ENCODE data around the gene VIPR2. TPM values are rescaled to one million over a fixed set of nuclear protein-coding genes. Genes with fewer than 3 reads are reported as not detected.

The VIPR2 gene
- polyA plus RNA-seq, 1 donor from 2014 or later: 0.51 TPM

- no peak overlapping the region for H3K4me2 ChIP-seq (ENCODE audit: low read length)
These were observed 132.2 kb downstream of the VIPR2 start for GRCh38 chr7:159012353-159013069.

GRCh38 chr7:159011722-159012022 is 133.0 kb downstream of the VIPR2 start:
- H3K9me3 ChIP-seq (ENCODE audit: low read length): no peaks in the 10 kb centered on the region
- no peak overlapping the region for H3K27ac ChIP-seq (ENCODE audit: low read length)
- no peak overlapping the region for H3K4me2 ChIP-seq (ENCODE audit: low read length)
- H4K20me1 ChIP-seq (ENCODE audit: insufficient read depth): no peaks in the 10 kb centered on the region
- no peaks in the 10 kb centered on the region for H3K27me3 ChIP-seq (ENCODE audit: insufficient read depth, low read depth, low read length)
- H3K36me3 ChIP-seq (ENCODE audit: insufficient read depth, low read length): no peaks in the 10 kb centered on the region
- no peak overlapping the region for H2AFZ ChIP-seq (ENCODE audit: low read depth, low read length)
- no peaks in the 10 kb centered on the region for H3K9me2 ChIP-seq (ENCODE audit: insufficient read depth, low read length)
- no peaks in the 10 kb centered on the region for H3K79me2 ChIP-seq (replicated peaks; ENCODE audit: insufficient read depth, low read length)
- no peak overlapping the region for H3K9ac ChIP-seq (ENCODE audit: low read length)
- TF ChIP-seq EZH2 (IDR thresholded peaks at IDR 0.05; ENCODE audit: borderline replicate concordance, insufficient read depth, low read length, poor library complexity, severe bottlenecking): no peak
- no peak for TF ChIP-seq POLR2AphosphoS5 (IDR thresholded peaks at IDR 0.05)
- TF ChIP-seq, protein P1, sequence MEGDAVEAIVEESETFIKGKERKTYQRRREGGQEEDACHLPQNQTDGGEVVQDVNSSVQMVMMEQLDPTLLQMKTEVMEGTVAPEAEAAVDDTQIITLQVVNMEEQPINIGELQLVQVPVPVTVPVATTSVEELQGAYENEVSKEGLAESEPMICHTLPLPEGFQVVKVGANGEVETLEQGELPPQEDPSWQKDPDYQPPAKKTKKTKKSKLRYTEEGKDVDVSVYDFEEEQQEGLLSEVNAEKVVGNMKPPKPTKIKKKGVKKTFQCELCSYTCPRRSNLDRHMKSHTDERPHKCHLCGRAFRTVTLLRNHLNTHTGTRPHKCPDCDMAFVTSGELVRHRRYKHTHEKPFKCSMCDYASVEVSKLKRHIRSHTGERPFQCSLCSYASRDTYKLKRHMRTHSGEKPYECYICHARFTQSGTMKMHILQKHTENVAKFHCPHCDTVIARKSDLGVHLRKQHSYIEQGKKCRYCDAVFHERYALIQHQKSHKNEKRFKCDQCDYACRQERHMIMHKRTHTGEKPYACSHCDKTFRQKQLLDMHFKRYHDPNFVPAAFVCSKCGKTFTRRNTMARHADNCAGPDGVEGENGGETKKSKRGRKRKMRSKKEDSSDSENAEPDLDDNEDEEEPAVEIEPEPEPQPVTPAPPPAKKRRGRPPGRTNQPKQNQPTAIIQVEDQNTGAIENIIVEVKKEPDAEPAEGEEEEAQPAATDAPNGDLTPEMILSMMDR (IDR thresholded peaks at IDR 0.05; ENCODE audit: poor library complexity, severe bottlenecking): no peak
- TF ChIP-seq EP300 (conservative IDR thresholded peaks at IDR 0.05; ENCODE audit: poor library complexity, severe bottlenecking): no peak
- no peak for TF ChIP-seq TAF1 (IDR thresholded peaks at IDR 0.05; ENCODE audit: low read depth)
- TF ChIP-seq MXI1 (conservative IDR thresholded peaks at IDR 0.05; ENCODE audit: poor library complexity, severe bottlenecking): no peak
- TF ChIP-seq REST (IDR thresholded peaks at IDR 0.05; ENCODE audit: borderline replicate concordance): no peak
- no peak for TF ChIP-seq SMC3 (conservative IDR thresholded peaks at IDR 0.05; ENCODE audit: poor library complexity)
- TF ChIP-seq RAD21 (conservative IDR thresholded peaks at IDR 0.05): no peak
- H3K4me3 ChIP-seq (ENCODE audit: low read length): no peak overlapping the region
- H3F3A ChIP-seq (ENCODE audit: insufficient read depth, low read length, poor library complexity, severe bottlenecking): no peaks in the 10 kb centered on the region

More at GRCh38 chr7:159012353-159013069, 132.2 kb downstream of the VIPR2 start:
- no peaks in the 10 kb centered on the region for H3K36me3 ChIP-seq (ENCODE audit: insufficient read depth, low read length)
- no peaks in the 10 kb centered on the region for H3K9me3 ChIP-seq (ENCODE audit: low read length)
- no peak overlapping the region for H3K4me3 ChIP-seq (ENCODE audit: low read length)
- no peaks in the 10 kb centered on the region for H3K79me2 ChIP-seq (replicated peaks; ENCODE audit: insufficient read depth, low read length)
- H3K27me3 ChIP-seq (ENCODE audit: insufficient read depth, low read depth, low read length): no peaks in the 10 kb centered on the region
- H4K20me1 ChIP-seq (ENCODE audit: insufficient read depth): no peaks in the 10 kb centered on the region
- no peak overlapping the region for H2AFZ ChIP-seq (ENCODE audit: low read depth, low read length)
- no peak overlapping the region for H3K9ac ChIP-seq (ENCODE audit: low read length)
- no peaks in the 10 kb centered on the region for H3F3A ChIP-seq (ENCODE audit: insufficient read depth, low read length, poor library complexity, severe bottlenecking)
- TF ChIP-seq EP300 (conservative IDR thresholded peaks at IDR 0.05; ENCODE audit: poor library complexity, severe bottlenecking): no peak
- H3K27ac ChIP-seq (ENCODE audit: low read length): no peak overlapping the region
- no peaks in the 10 kb centered on the region for H3K9me2 ChIP-seq (ENCODE audit: insufficient read depth, low read length)

Measured in neural cell (in vitro differentiated cells).